ENCODE results near the gene KIAA1328. TPM values are rescaled to one million over a fixed set of nuclear protein-coding genes. Genes with fewer than 3 reads are reported as not detected.

Gene KIAA1328
- total RNA-seq, 1 donor = 8.7 TPM

GRCh38 chr18:36899289-36899688, 70.4 kb downstream of the KIAA1328 start:
- peak; percentile 10 for TF ChIP-seq CTCF (IDR thresholded peaks at IDR 0.05; ENCODE audit: extremely low read depth, low read depth, low read length)
- no peaks in the 10 kb centered on the region for H3K9me3 ChIP-seq (ENCODE audit: low read depth, low read length)
- no peak overlapping the region for H3K27ac ChIP-seq (ENCODE audit: low read depth, low read length)
- H3K79me2 ChIP-seq (ENCODE audit: insufficient read depth, low read length) = no peaks in the 10 kb centered on the region
- DNase-seq (ENCODE audit: insufficient read length, low spot score, missing footprints) = peak; percentile 50
- H3K4me3 ChIP-seq (ENCODE audit: insufficient read depth, low read length) = no peak overlapping the region
- H3K4me2 ChIP-seq (ENCODE audit: insufficient read depth, low read length) = no peak overlapping the region
- no peaks in the 10 kb centered on the region for H4K20me1 ChIP-seq (ENCODE audit: insufficient read depth, low read length)
- no peaks in the 10 kb centered on the region for H3K36me3 ChIP-seq (ENCODE audit: insufficient read depth, low read length)
- no peaks in the 10 kb centered on the region for H3K27me3 ChIP-seq (ENCODE audit: insufficient read depth, low read length)
- peaks cover 15% of the 10 kb centered on the region for H3K4me1 ChIP-seq (ENCODE audit: insufficient read depth, low read length)
- no peak overlapping the region for H2AFZ ChIP-seq (ENCODE audit: low read length)

DNA sequence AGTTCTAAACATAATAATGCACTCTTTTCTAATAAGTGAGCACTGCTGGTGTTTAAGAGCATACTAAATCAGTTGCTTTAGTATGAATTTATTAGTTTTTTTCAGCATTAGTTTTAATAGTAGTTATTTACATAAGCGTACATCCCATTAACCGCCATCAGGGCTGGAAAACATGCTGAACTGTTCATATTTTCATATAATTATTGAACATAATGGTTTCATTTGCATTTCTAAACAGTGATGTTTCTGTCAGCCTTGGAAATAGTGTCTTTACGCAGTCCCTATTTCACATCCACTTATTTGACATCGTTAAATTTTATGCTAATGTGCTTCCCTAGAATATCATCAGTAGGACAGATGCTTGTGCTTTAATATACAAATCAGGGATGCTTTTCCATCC, 71.5 kb downstream of the KIAA1328 start:
- Histone ChIP-seq H3K4me2 (ENCODE audit: insufficient read depth, low read length) (no peak overlapping the region), H4K20me1 (ENCODE audit: insufficient read depth, low read length) (no peaks in the 10 kb centered on the region), H3K4me3 (ENCODE audit: insufficient read depth, low read length) (no peak overlapping the region), H3K27me3 (ENCODE audit: insufficient read depth, low read length) (no peaks in the 10 kb centered on the region), H3K79me2 (ENCODE audit: insufficient read depth, low read length) (no peaks in the 10 kb centered on the region), H3K27ac (ENCODE audit: low read depth, low read length) (no peak overlapping the region), H3K4me1 (ENCODE audit: insufficient read depth, low read length) (peaks cover 15% of the 10 kb centered on the region), H3K9me3 (ENCODE audit: low read depth, low read length) (no peaks in the 10 kb centered on the region), H3K36me3 (ENCODE audit: insufficient read depth, low read length) (no peaks in the 10 kb centered on the region), H2AFZ (ENCODE audit: low read length) (no peak overlapping the region)
- DNase-seq (ENCODE audit: insufficient read length, low spot score, missing footprints) = no peak
- TF ChIP-seq CTCF (IDR thresholded peaks at IDR 0.05; ENCODE audit: extremely low read depth, low read depth, low read length) = no peak

DNA sequence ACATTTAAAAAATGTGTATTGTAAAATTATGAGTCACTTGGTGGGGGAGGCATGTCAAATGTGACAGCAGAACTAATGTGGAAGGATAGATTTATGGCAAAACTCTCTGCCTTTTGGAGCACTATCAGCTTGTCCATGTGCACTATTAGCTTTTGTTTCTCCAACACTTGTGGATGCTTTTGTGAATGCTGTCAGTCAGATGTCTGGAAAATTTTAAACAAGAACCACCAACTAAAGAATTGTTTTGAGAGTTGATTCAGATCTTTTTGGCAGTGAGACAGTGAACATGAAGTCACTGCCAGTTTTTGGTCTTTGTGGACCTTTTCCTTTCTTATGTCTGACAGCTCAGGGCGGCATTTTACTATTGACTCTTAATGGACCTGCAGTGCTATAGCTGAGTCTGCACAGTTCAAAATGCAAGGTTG, 72.4 kb downstream of the KIAA1328 start:
- no peak for DNase-seq (ENCODE audit: insufficient read length, low spot score, missing footprints)
- no peaks in the 10 kb centered on the region for H3K79me2 ChIP-seq (ENCODE audit: insufficient read depth, low read length)
- H3K4me3 ChIP-seq (ENCODE audit: insufficient read depth, low read length) = no peak overlapping the region
- no peaks in the 10 kb centered on the region for H4K20me1 ChIP-seq (ENCODE audit: insufficient read depth, low read length)
- no peak overlapping the region for H3K27ac ChIP-seq (ENCODE audit: low read depth, low read length)
- no peak for TF ChIP-seq CTCF (IDR thresholded peaks at IDR 0.05; ENCODE audit: extremely low read depth, low read depth, low read length)
- H3K36me3 ChIP-seq (ENCODE audit: insufficient read depth, low read length) = no peaks in the 10 kb centered on the region
- peaks cover 15% of the 10 kb centered on the region for H3K4me1 ChIP-seq (ENCODE audit: insufficient read depth, low read length)
- H3K27me3 ChIP-seq (ENCODE audit: insufficient read depth, low read length) = no peaks in the 10 kb centered on the region
- peak overlapping the region; percentile 29 for H3K4me2 ChIP-seq (ENCODE audit: insufficient read depth, low read length)
- no peaks in the 10 kb centered on the region for H3K9me3 ChIP-seq (ENCODE audit: low read depth, low read length)
- no peak overlapping the region for H2AFZ ChIP-seq (ENCODE audit: low read length)

DNA sequence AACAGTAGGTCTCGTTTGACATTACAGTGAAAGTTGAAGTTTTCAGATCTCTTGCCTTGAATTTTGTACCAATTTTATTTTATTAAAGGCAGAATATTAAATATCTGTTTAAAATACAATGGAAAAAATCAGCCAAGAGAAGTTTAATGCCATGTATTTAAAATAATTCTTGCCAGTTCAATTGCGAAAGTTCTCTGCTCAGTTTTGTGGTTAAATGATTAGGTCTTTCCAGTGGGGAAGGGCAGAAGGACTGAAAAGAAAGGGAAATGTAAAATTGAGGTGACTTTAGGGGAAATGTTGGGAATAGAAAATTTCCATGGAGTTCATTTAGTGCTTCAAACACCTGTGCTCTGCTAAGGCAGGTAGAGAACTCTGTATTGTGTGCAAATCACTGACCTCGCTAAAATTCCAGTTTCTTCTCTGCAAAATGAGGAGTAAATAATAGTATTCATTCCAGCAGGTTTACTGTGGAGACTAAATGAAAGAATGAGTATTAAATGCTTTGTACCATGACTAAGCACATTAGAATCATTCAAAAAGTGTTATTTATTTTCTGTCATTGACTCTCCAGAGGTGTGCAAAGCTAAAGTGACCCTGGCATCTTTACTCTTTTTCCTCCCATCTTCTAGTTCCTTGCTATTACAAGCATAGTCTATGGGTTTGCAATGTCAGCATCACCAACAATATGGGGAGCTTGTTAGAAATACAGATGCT, 74.4 kb downstream of the KIAA1328 start:
- H3K4me2 ChIP-seq (ENCODE audit: insufficient read depth, low read length) = peak overlapping the region; percentile 10
- H2AFZ ChIP-seq (ENCODE audit: low read length) = no peak overlapping the region
- H3K4me3 ChIP-seq (ENCODE audit: insufficient read depth, low read length) = no peak overlapping the region
- H3K27ac ChIP-seq (ENCODE audit: low read depth, low read length) = no peak overlapping the region
- H4K20me1 ChIP-seq (ENCODE audit: insufficient read depth, low read length) = no peaks in the 10 kb centered on the region
- H3K27me3 ChIP-seq (ENCODE audit: insufficient read depth, low read length) = no peaks in the 10 kb centered on the region
- DNase-seq (ENCODE audit: insufficient read length, low spot score, missing footprints) = no peak
- no peaks in the 10 kb centered on the region for H3K79me2 ChIP-seq (ENCODE audit: insufficient read depth, low read length)
- H3K36me3 ChIP-seq (ENCODE audit: insufficient read depth, low read length) = no peaks in the 10 kb centered on the region
- peaks cover 15% of the 10 kb centered on the region for H3K4me1 ChIP-seq (ENCODE audit: insufficient read depth, low read length)
- no peak for TF ChIP-seq CTCF (IDR thresholded peaks at IDR 0.05; ENCODE audit: extremely low read depth, low read depth, low read length)
- H3K9me3 ChIP-seq (ENCODE audit: low read depth, low read length) = no peaks in the 10 kb centered on the region

Data from osteoblast (primary cell).